Suppressor macrophage treated with lipopolysaccharide for 1 hour (primary cell): ENCODE measurements around the gene PITX1.
"Not testable (repeated sequence)": the region's sequence is repeated elsewhere in the genome, so short reads cannot be mapped to it uniquely, and the experiment has no call there.

ENCODE experiments used
- DNase-seq, 3 donors: peaks; one replicate each; pipeline ENCODE4 v3.0.0-alpha.2; 2020 to 2022

PITX1 gene

DNA sequence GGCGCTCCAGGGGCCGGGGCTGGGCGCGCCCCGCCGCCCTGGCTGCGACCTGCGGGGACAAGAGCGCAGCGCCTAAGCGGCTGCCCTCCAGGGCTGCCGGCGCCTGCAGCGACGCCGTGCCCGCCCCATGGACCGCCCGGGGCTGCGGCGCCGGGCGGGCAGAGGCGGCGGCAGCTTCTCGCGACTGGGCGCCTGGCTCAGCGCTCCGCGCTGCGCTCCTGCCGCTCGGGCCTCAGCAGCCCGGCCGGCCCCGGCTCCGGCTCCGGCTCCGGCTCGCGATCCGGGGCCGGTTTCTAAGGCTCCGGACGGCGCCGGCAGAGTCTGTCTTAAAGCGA, at the start of gene PITX1:
Gene PITX1, minus strand, starts transcription at position 328 of the 335 bp plus-strand sequence. CDS start 347 bp downstream, outside the sequence.
- DNase-seq, result peak in 2 of 3 donors; percentile 39 to 60

DNA sequence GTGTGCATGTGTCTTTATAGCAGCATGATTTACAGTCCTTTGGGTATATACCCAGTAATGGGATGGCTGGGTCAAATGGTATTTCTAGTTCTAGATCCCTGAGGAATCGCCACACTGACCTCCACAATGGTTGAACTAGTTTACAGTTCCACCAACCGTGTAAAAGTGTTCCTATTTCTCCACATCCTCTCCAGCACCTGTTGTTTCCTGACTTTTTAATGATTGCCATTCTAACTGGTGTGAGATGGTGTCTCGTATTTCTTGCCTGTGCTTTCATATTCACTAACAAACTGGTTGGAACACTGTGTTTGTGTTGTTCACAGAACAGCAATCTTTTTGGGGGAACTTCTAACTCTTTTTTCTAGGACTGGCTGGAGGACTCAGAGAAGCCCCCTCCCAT, 49.3 kb upstream of the PITX1 start:
- DNase-seq, result not testable (repeated sequence)

DNA sequence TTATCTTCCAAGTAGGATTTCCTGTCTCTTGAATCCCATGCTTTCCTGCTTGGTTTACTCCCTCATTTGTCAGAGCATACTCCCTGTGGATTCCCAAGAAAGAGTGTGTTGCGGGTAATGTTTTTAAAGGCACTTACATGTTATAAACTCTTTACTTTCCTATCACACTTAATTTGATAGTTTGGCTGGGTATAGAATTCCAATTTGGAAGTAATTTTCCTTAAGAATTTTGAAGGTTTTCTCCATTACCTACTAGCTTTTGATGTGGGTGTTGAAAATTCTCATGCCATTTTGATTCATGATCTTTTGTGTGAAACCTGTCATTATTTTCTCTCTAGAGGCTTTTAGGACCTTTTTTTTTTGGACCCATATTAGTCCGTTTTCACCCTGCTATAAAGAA, 47.2 kb upstream of the PITX1 start:
- no peak for DNase-seq

DNA sequence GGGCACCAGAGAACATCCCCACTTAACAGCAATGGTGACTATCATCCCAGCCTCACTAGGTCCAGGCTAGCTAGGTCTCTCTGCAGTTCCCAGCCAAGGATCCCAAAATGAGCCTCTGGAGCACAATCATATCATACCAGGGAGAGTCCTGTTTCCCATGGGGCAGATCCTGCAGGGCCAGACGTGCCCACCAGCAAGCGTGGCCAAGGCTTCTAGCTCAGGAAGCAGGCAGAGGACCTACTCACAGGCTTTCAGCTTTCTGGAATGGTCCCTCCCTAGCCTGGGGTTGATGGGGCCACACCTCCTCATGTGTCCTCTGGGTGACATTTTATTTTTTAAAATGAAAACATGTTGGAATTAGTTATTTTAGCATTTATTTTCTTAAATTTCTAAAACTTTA, 45.7 kb upstream of the PITX1 start:
- DNase-seq, result no peak

DNA sequence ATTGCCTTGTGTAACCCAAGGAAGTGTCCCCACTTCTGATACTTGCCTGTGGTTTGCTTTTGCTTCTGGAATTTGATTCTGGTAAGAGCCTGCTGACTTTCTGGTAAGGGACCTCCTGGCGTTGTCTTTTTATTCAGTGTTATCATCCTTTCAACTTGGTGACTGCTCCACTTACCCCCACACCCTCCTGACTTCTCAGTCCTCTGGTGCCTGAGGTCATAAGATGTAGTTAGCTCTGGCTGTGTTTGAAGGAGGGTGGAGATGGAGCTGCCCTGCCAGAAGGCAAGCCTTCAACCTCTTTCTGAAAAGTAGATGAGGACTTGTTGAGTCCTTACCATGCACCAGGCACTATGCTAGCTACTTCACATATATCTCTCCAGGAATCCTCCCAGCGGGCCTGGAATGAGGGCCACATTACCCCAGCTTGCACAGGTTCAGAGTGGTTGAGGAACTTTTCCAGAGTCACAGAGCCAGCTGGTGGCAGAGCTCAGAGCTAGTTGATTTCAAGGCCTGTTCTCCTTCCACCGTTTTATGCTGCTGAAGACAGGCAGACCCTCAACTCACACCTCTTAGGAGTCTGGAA, 45.2 kb upstream of the PITX1 start:
- DNase-seq, result no peak

DNA sequence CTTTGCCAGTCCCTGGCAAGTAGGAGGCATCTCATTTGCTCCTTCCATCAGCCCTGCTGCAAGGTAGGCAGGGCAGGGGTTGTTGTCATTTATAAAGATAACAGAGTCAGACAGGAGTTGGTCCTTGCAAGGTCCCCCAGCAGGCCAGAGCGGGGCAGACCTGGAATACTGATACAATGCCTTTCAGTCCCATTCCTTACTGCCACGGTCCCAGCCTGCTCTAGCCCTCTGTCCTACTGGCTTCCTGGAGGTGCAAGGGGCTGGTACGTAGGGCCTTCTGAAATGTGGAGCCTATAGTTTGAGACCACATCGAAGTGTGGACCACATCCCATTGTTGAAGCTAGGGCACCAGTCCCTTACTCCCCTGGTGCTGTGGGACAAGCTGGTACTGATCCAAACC, 42.8 kb upstream of the PITX1 start:
- DNase-seq, result no peak

DNA sequence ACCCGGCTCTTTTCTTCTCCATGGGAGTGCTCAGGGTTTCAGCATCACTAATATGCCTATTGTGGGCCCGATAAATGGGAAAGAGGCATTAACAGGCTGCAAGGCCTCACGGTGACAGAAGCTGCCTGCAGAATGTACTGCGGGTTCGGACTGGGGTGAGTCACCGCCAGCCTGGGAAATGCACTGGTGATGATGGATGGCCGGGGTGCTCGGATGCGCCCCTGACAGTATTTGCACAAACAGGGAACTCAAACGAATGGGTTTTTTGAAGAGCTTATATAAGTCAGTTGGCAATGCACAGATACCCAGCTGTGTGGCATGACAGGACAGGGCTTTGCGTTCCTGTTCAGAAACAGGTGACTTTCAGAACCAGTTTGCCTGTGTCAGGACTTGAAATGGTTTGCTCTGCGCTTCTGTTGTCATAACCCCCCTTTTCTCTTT, 42.0 kb upstream of the PITX1 start:
- DNase-seq, result no peak

DNA sequence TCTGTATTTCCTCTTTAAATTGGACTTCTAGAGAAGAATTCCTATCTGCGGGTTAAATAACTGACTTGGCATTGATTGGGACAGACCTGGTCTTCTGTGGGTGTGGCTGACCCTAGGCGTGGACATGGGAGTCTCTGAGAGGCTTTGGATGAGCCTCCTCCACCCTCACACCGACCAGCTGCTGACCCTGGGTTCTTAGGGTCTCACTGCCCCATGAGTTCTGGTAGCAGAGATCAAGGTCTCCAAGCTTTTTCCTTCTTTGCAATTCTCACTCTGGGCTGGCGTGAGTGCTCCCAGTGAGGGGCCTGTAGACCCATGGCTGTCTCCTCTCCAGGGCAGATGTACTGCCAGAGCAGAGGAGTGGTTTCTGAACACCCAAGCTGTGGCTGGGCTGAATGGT, 41.6 kb upstream of the PITX1 start:
- DNase-seq, result no peak

DNA sequence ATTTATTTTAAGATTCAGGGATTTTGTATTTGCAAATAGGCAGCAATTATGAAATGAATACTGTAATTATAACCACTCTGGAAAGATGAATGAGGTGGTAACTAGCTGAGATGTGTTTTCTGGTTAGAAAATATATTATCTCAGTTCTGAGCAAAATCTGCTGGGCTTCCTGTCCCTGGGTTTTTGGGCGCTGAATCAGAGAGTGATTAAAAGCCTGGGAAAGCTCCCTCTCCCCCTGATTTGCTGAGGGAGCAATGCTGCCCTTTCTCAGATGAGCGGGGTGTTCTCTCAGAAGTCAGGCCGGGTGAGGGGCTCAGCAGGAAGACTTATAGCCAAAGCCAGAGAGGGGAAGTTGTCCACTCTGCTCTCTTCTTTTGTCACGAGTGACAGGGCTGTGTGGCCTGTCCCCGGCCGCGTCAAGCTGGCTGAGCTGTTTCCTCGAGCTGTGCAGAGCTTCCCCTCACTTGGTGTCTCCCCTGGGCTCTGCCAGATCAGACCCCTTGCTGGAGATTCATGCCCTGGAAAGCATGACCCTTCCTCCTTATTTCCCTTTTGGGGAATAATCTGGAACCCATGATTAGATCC, 39.8 kb upstream of the PITX1 start:
- peak in 2 of 3 donors; percentile 24 to 45 for DNase-seq

DNA sequence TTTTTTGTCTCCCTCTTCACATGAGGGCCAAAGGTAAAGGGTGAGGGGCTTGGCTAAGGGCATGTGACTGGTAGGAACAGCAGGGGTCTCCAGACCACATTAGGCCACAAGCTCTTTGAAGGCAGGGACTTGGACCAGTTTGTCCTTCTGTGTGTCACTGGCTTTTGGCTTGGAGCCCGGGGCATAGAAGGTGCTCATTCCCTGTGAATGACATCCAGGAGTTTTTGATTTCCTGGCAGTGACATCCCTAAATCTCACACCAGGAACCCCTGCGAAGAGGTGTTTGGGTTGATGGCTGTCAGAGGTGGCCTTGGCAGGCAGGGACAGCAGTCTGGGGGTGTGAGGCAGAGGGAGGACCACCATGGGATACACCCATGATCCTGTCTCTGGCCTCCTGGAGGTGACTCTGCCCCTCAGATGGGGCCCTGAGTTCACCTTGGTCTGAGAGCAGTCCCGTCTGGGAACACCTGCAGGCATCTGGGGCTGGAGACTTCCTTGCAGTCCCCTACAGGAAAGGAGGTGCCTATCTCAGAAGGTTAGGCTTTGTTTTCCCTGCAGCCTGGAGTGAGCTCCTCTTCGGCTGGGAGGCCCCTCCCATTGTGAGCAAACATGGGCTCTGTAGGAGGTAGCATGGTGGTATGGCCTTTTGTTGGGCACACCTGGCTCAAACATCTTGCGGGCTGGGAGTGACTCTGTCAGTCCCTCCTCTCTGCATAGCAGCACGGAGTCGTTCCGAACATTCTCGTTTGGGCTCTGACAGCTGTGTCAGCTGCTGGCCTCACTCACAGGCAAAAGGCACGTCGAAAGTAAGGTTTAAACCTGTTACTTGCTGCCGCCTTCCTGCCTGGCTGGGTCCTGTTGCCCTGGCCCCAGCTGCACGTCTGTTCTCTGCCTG, 38.6 kb upstream of the PITX1 start:
- DNase-seq, result no peak

DNA sequence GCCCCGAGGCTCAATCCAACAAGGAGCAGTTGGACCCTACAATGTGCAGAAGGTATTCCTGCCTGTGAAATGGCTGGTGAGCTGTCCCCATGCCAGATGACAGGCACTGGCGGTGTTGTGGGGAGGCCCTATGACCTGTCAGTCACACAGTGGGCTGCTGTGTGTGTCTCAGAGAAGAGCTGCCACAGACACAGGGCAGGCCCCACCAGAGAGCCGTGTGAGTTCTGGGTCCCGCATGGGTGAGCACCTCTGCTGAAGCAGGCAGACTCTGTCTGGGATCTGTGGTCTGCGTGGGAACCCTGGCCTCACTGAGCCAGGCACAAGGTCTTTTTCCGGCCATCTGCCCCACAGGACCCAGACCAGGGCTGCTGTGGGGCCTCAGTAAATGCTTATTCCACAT, 37.3 kb upstream of the PITX1 start:
- no peak for DNase-seq

DNA sequence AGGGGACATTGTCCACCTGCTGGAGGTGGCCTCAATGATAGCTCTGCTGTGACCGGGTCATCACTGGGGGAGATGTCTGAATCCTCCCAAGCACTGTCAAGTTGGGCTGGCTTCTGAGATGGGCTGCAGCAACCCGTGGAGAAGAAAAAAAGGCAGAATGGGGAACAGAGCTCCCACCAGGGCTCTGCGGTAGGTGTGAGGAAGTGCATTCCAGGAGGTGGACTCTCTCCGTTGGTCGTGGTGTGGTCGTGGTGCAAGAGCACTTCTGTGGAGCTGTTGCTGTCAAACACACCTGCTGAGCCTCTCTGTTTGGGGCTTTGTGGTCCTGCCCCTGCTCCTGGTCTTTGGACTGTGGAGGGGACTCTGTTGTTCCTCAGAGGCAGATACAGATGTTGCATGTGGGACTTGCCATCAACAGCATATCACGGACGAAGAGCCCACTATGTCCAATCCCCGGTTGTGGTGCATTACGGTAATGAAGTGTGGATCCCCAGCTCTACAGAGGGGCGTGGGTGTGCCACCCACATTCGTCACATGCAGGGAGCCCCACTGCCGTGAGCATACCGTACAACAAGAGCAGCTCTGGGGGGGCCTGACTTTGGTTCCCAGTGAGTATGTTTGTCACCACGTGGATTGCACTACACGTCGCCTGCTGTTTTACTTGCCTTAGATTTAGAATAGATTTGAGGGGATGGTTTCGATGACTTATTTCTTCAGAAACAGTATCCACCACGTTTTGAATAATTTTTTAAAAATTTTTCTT, 36.0 kb upstream of the PITX1 start:
- DNase-seq, result no peak

DNA sequence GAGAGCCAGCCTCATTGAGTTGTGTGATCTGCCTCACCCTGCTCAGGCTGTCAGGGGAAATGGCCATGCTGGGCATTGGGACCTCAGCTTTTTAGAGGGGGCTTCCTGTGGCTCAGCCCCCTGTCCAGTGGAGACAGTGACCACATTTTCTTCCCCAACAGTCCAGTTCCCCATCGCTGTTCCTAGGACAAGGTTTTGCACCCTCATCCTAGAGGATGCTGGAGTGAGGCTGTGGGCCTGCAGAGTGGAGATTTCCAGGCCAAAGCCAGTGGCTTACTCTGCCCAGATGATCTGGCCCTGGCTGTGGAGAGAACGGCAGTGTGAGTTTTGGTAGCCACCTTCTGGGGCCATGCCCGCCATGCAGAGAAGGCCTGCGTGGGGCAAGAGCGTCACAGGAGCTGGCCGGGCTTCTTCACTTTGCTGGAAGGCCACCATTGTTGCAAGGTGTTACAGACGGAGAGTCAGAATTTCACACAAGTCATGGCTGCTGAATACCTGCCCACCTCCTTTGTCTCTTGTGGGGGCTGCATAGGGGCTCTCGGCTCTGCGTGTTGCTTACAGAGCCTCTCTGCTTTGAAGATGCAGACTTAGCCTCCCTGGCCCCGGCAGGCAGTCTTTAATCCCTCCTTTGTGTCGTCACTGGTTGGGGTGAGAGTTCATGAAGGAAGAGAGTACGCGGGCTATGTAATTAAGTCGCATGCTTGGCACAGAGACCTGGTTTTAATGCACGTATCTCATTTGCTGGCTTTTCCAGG, 35.2 kb upstream of the PITX1 start:
- no peak for DNase-seq

DNA sequence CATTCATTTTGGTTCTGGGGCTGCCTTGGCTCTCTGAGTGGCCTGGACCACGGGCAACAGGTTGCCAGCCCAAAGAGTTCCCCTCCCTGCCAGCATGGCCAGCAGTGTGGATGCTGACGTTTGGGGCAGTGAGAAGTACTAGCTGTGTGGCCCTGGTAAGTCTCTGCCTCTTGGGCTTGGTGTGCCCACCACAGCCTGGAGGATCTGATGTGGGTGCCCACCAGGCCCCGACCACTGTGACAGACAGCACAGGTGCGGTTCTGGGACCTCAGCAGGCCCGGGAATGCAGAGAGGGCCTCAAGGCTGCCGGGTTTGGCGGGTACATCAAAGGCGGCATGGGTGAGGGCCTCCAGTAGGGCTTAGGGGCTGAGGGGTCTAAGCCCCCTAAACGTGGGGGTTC, 33.6 kb upstream of the PITX1 start:
- no peak for DNase-seq

DNA sequence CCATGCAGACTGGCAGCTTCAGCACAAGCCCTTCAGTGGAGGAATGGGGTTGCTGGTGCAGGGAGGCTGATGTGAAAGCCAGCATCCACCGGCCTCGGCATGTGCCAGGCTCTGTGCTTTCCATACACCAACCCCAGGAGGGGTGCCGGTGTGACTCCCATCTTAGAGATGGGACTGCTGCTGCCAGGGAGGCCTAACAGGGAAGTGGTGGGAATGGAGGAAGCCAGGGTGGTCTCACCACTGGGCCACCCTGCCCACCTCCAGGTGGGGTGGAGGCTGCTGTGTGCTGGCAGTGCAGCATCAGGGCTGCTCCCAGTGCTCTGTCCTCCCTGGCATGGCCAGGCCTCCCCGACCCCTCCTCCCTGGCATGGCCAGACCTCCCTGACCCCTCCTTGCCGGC, 32.8 kb upstream of the PITX1 start:
- DNase-seq, result no peak

DNA sequence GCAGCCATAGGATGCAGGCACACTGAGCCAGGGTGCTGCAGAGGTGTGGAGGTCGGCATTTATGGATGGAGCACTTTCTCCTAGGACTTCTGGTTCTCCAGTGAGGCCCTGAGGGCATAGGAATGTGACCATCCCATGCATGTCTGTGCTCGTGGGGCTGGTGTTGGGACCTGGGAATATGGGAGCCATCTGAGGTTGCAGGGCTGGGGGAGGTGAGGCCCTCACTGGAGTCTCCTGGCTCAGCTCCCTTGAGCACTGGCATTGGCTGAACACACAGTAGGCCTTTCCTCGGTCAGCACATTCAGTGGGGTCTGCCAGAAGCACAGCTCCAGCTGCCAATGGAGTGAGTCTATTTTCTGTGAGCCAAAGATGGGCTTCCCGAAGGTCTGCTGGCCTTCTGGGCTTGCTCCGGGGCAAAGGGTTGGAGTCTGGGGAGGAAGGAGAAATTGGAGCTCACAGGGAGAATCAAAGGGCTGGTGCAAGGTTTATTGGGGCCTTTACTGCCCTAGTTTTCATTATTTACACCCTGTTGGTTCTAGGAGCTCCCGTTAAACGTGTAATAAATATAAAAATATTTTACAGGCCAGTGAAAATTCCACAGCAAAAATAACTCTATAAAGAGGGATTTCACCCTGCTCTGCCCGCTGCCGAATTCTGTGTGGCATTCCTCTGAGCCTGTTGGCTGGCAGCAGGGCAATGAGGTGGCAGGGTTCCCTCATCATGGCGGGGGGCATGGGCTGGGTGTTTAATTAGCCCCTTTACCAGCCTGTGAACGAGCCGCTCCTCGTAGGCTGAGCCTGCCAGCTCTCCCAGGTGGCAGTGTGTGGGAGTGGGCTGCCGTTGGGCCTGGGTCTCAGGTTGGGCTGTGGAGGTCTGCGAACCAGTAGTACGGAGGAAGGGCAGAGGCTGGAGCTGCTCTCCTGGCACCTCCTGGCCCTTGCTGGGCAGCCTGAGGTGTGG, 31.6 kb upstream of the PITX1 start:
- DNase-seq, result no peak

DNA sequence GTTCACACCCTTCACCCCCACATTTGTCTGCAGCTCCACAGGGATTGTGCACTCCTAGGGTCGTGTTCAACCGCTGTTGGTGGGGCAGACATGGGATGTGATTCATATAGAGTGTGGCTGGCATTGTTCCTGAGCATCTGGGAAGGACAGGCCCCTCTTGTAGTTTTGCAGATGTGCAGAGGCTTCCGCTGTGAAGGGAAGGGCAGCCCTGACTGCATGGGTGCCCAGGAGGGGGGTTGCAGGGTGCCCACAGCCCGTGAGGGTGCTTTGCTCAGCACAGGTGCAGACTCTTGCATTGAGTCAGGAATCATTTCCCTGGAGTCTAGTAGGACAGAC, 30.2 kb upstream of the PITX1 start:
- DNase-seq, result no peak

DNA sequence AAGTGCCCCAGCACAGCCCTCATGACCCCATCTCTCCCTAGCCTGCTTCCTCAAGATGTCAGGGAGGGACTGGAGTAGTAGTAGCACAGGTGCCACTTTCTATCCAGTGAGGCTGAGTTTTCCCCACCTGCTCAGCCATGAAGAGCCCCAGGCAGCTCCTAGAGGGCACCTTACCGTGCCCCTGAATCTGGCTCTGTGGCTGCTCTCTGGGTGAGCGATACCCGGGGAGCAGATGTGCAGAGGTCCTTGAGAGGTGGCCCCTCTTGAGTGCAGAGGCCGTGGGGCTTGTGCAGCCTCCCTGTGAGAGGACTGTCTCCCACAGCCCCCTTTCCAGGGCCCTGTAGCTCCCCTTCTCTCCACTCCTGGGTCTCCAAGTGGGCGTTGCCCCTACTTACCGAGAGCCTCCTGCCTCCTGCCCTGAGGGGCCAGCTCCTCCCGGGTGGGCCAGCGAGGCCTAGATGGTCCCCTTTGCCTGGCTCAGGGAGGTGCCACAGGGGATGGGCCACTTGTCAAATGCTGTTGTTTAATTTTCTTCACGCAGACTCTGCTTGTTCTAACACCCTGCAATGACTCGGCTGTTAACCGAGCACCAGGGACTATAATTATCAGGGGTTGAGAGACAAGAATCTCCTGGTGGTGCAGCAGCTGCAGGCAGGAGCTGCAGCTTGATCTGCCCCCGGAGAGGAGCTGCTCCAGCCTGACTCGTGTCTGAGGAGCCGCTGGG, 29.6 kb upstream of the PITX1 start:
- DNase-seq, result no peak

DNA sequence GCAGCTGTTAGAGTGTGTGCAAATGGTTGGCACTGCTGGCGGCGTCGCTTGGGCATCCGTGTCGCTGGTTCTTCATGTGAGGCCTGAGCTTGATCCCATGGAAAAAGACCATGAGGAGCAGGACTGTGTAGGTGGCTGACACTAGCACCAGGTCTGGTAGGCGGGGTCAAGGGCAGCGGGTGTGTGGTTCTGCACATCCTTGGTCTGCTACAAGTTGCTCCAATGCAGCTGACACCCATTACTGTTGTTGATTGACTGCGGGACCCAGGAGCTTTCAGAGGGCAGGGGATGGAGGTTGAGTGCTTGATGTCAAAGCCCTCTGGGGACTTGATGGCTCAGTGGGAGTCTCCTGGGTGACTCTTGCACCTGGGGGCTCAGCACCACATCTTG, 29.0 kb upstream of the PITX1 start:
- DNase-seq, result no peak

DNA sequence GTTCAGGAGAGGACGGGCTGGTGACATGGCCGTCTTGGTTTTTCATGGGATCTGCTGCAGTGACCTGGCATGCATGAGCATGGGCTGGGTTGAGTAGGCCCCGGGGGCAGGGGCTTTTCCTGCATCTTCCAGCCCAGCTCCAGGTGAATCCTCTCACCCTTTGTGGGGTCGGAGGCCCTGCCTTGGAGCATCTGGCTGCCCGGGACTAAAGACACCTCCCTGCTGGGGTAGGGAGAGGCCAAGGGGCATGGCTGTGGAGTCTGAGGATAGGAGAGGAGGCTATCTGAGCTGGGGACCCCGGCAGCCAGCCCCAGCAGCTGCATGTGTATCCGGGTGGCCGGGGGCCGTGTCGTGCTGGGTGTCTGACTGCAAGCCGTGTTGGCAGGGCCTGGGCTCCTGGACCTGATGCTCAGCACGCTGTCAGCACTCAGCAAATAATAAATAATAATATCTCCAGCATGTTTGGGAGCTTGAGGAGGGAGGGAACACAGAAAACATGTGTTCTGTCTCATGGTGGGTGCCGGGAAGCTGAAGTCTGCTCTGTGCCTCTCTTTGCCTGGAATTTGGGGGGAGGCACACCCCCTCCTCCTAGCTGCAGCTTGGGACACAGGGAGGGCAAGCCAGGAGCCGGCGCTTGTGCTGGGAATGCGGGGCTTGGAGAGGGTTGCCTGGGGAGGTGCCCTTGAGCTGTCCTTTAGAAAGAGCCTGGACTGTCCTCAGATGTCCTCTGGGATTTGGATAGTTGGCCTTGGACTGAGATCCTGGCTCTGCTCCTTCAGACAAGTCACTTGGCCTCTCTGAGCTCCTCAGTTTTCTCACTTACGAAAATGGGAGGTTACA, 28.4 kb upstream of the PITX1 start:
- no peak for DNase-seq
